Mononuclear cell (primary cell): ENCODE results near the gene MCM3. TPM values are rescaled to one million over a fixed set of nuclear protein-coding genes. Genes with fewer than 3 reads are reported as not detected.

ENCODE experiments used
- H3K27me3 ChIP-seq: 2 replicates; pipeline ENCODE4 v1.6.0; 2011; ENCODE audit warnings: low read length, control low read depth; ENCODE audit not compliant: insufficient read depth
- H3K4me1 ChIP-seq: 2 replicates; pipeline ENCODE4 v1.5.1; 2011; ENCODE audit warnings: mild to moderate bottlenecking, low read length, control low read depth; ENCODE audit not compliant: insufficient read depth
- H3K4me3 ChIP-seq: 2 replicates; pipeline ENCODE4 v1.5.1; 2011; ENCODE audit warnings: mild to moderate bottlenecking, low read length, moderate library complexity
- H3K9me3 ChIP-seq: 2 replicates; pipeline ENCODE4 v1.5.1; 2011; ENCODE audit warnings: low read depth, mild to moderate bottlenecking, control low read depth, low read length
- total RNA-seq: library from RNA; depleted of rRNA; stranded (reverse); fragments of >200 nt; gene quantifications from one replicate; pipeline ENCODE4 v1.2.3, GENCODE V29; 2012

Gene MCM3
- total RNA-seq = 9.1 TPM

DNA sequence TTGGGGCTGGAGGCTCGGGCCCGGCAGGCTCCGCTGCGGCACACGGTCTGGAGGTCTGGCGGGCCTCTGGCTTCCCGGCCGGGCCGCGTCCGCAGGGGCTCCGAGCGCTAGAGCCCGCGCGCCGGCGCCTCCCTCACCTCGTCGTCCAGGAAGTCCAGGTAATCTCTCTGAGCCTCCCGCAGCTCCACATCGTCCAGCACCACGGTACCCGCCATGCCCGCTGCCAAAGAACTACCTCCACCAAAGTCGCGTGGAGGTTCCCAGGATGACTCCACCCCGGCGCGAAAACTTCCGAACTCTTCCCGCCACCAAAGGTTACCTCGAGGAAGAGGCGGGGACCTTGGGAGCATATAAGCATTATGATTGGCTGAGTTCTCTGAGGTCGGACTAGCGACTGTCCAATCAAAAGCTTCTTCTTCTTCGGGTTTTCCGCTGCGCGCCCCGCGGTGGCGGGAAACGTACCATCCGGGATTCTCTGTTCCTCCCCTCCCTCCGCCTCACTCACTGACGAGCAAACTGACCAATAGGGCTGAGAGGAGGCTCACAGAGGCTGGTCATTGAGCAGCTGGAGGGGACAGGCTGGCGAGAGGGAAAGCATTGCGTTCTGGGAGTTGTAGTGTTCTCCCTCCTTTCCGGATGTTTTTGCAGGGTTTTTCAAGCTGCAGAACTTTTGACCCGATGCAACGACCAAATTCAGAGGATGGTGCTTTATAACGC, at the start of gene MCM3:
Gene MCM3, minus strand, starts transcription at position 283 of the 717 bp plus-strand sequence. Its CDS starts 68 bp downstream, at position 215.
- Histone ChIP-seq H3K27me3 (no peaks in the 10 kb centered on the region), H3K9me3 (no peaks in the 10 kb centered on the region), H3K4me3 (peak within 1 kb of the TSS; percentile 79), H3K4me1 (peaks cover 23% of the 10 kb centered on the region)

DNA sequence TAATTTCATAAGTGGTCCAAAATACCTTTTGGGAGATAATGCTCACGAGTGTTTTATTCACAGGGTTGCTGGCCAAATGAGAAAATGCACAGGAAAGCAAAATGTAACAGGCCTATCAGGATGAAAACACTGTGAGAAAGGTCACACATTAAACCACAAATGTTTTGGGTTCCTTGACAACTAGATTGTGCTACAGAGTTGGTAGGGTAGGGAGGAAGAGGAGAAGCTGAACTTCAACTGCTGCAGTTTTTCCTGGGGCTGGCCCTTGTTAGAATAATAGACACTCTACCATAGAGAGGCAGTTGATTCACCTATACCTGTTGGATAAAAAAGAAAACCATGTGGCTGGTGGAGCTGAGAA, 49.3 kb upstream of the MCM3 start:
- Histone ChIP-seq H3K9me3 (no peaks in the 10 kb centered on the region), H3K4me3 (no peak overlapping the region), H3K4me1 (peaks cover 35% of the 10 kb centered on the region), H3K27me3 (no peaks in the 10 kb centered on the region)

DNA sequence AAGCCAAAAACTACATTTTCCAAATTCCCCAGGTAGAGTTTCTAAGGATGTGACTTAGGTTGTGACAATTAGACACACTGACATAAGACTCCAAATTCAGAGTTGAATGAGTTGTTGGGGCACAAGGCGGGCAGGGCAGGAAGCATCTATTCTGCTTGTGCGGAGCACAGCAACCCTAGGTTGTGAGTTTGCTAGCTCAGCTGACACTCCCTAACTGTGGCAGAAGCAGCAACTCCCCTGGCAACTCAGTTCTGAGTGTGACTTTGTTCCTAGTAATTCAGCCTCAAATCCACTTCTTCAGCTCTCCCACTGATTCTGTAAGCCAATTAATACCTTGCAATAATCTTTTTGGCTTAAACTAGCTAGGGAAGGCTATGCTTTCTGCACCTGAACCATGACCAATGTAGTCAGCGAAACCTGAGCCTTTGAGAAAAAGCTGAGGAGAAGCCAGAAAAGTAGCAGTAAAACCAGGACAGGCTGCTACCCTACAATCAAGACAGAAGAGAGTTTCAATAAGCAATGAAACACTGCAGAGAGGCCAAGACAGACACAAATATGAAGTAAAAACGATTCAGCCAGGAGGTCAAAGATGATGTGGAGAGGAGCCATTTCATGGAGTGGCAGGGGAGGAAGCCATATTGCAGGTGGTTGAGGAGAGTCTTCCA, 47.4 kb upstream of the MCM3 start:
- H3K4me3 ChIP-seq = no peak overlapping the region
- H3K9me3 ChIP-seq = no peaks in the 10 kb centered on the region
- H3K4me1 ChIP-seq = peaks cover 35% of the 10 kb centered on the region
- H3K27me3 ChIP-seq = no peaks in the 10 kb centered on the region

DNA sequence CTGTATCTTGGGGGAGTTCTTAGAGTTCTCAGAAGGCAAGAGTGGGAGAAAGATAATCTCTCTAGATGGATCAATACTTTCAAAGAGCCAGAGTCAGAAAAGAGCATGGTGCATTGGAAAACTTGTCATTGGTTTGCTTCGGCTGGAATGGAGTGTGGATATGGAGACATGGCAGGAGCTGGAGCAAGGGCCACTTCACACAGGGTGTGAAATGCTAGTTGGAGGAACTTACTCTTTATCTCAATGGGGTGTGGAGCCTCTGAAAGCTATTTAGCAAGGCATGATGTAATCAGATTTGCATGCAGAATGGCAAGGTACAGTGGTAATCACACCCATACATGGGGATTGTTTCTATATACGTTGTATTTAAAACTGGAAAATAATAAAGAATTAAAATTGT, 45.9 kb upstream of the MCM3 start:
- no peaks in the 10 kb centered on the region for H3K27me3 ChIP-seq
- H3K4me3 ChIP-seq = no peak overlapping the region
- no peaks in the 10 kb centered on the region for H3K9me3 ChIP-seq
- H3K4me1 ChIP-seq = peaks cover 32% of the 10 kb centered on the region

DNA sequence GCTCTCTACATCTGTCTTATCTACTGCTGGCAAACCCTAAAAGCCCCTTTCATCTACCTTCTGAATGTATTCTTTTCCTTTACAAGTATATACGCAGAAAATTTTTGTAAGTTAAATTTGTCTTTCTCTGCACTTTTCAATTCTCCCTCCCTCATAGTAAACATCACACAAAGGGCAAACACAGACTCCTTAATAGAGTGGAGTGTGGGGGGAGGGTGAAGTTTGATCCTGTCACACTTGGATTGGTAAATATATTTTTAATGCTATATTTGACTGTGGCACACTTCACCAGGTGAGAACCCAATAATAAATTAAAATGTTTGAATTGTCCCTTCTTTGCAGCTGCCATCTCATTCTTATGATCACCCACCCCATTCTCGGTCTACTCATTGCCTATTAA, 44.2 kb upstream of the MCM3 start:
- peaks cover 18% of the 10 kb centered on the region for H3K4me1 ChIP-seq
- no peaks in the 10 kb centered on the region for H3K27me3 ChIP-seq
- H3K4me3 ChIP-seq = no peak overlapping the region
- H3K9me3 ChIP-seq = no peaks in the 10 kb centered on the region

DNA sequence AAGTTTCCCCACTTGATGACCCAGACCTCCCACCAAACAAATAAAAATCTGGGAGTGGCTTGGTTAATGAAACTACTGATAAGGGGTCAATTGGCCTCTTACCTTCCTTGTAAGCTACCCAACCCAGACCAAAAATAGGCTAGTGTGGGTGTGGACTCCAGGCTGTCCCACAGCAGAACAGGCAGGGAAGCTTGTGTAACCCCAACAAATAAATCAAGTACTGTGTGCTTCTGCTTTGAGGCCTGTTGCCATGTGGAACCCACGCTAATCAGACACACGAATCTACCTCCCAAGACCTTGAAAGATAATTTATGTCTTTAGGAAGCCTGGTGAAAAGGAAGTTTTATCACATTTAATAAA, 43.7 kb upstream of the MCM3 start:
- peaks cover 14% of the 10 kb centered on the region for H3K4me1 ChIP-seq
- no peaks in the 10 kb centered on the region for H3K9me3 ChIP-seq
- H3K4me3 ChIP-seq = no peak overlapping the region
- H3K27me3 ChIP-seq = no peaks in the 10 kb centered on the region

DNA sequence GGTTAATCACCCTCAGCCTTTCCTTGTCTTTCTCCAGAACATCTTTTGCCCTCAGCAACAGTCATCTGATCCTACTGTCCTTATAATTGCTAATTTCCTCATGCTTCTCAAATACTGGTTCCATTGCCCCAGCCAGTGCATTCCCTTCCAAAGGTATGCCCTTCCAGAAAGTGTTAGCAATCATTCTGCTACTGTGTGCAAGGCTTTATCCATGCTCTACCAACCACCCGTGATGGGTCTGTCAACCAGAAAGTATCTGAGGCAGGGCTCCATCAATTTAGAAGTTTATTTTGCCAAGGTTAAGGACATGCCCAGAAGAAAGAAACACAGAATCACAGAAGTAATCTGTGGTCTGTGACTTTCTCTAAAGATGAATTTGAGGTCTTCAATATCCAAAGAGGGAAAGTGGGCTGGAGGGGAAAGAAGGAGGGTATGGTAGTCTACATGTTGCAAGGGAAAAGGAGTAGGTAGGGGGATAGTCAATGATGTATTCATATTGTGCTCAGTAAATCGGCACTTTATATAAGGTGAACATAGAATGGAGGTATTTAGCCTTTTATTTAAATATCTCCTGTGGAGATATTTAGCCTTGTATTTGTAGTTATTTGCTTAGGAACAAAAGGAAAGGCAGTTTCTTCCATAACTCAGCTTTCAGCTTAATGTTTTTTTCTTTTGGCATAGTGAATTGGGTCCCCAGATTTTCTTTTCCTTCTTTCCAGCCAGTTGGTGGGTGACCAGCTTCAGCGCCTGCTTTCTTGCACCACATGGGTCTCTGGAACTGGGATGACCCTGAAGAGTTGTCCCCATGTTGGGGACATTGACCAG, 42.2 kb upstream of the MCM3 start:
- no peaks in the 10 kb centered on the region for H3K27me3 ChIP-seq
- H3K9me3 ChIP-seq = no peaks in the 10 kb centered on the region
- peaks cover 7% of the 10 kb centered on the region for H3K4me1 ChIP-seq
- no peak overlapping the region for H3K4me3 ChIP-seq

DNA sequence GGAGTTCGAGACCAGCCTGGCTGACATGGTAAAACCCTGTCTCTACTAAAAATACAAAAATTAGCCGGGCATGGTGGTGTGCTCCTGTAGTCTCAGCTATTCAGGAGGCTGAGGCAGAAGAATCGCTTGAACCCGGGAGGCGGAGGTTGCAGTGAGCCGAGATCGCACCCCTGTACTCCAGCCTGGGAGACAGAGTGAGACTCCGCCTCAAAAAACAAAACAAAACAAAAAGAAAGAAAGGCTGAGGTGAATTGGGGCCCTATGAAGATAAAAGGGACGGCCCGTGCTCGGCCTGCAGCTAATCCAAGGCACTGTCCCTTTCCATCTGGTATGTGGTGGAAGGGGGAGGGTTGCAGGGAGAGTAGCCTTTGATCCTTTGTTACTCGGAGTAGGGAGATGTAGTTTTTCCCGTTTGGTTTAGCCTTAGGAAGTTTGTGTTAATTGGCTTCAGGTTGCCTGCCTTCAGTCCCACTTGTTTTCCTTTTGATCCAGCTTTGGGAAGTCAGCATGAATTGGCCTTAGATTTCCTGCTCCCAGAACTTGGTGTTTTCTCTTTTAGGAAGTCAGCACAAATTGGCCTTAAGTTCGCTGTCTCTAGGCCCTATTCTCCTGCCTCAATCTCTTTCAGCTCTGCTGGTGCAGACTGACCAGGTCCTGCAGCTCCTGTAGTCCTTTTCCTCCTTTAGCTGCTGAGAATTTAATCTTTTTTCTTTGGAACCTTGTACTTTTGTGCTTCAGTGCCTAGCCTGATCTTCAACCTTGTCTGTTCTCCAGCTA, 41.3 kb upstream of the MCM3 start:
- no peaks in the 10 kb centered on the region for H3K27me3 ChIP-seq
- H3K4me3 ChIP-seq = no peak overlapping the region
- peaks cover 7% of the 10 kb centered on the region for H3K4me1 ChIP-seq
- H3K9me3 ChIP-seq = no peaks in the 10 kb centered on the region

DNA sequence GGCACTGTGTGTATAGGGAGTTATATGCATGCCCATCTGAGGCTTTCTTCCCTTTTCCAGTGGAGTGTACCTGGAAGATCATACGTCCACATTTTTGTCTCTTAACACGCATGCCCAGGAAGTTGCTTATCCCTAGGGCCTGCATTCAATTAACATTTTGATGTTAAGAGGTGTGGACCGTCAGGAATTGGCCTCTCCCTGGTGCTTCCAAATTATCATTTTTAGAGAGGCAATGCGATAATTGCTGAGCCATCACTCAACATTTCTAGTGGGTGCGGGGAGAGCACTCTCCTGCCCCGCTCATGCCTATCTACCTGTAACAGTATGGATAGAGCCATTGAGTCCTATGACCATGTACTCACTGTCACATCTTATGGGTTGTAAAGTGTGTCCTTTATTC, 39.6 kb upstream of the MCM3 start:
- Histone ChIP-seq H3K9me3 (no peaks in the 10 kb centered on the region), H3K4me3 (no peak overlapping the region), H3K4me1 (peaks cover 1% of the 10 kb centered on the region), H3K27me3 (no peaks in the 10 kb centered on the region)

DNA sequence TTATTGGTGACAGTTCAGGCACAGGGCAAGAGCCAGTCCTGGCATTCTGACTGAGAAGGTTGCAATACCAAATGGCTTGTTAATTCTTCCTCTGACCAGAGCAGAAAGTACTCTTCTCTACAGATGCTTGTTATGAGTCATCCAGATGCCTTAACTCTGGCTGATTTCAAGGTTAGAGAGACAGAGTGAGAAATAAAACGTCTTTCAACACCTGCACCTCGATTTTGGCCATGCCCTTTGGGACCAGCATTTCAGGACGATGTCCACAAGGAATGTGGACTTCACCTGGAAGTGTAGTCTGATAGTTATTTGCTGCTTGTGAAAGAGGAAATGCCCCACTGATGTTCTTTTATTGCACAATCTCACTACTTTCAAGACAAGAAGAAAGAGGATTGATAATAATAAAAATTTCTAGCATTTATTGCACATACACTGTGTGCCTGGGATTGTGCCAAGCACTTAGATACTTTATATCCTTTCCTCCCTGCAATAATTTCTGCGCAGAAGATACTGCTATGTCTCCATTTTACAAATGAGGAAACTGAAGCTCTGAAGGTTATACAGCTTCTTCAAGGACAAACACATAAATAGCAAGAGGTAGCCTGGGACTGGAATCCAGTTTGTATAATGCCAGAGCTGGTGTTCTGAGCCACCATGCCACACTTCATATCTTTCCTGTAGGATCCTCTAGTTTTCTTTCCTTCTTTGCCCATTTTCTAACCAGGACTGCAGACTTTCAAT, 33.5 kb upstream of the MCM3 start:
- Histone ChIP-seq H3K4me3 (no peak overlapping the region), H3K27me3 (no peaks in the 10 kb centered on the region), H3K9me3 (no peaks in the 10 kb centered on the region), H3K4me1 (peaks cover 26% of the 10 kb centered on the region)

DNA sequence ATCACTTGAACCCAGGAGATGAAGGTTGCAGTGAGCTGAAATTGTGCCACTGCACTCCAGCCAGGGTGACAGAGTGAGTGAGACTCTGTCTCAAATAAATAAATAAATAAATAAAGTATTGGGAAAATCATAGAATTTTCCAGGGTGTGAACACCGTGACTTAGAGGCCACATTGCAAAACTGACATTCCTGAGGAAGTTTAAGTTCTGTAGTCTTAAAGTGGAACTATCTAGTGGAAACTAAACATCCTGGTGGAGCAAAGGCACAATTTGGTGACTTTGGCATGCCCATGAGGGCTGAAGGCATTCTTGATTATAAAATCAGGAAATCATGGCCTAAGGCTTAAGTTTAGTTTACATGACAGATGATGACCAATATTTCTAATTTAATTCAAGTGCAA, 32.7 kb upstream of the MCM3 start:
- H3K4me3 ChIP-seq = no peak overlapping the region

DNA sequence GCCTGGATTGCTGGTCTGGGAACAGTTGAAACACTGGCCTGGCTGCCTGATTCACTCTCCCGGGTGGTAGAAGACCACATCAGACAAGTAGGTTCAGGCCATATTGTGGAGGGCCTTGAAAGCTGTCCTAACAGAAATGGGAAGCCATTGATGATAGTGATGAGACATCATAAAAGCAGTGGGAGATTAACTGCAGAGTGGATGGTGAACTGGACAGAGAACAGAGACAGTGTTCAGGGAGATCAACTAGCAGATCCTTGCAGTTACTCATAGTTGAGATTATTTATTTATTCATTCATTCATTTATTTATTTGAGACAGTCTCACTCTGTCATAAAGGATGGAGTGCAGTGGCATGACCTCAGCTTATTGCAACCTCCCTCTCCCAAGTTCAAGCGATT, 30.2 kb upstream of the MCM3 start:
- H3K4me1 ChIP-seq = peaks cover 35% of the 10 kb centered on the region
- H3K4me3 ChIP-seq = no peak overlapping the region
- no peaks in the 10 kb centered on the region for H3K9me3 ChIP-seq
- H3K27me3 ChIP-seq = no peaks in the 10 kb centered on the region

More for the DNA sequence above, 32.7 kb upstream of the MCM3 start:
- peaks cover 26% of the 10 kb centered on the region for H3K4me1 ChIP-seq
- H3K27me3 ChIP-seq = no peaks in the 10 kb centered on the region
- no peaks in the 10 kb centered on the region for H3K9me3 ChIP-seq

DNA sequence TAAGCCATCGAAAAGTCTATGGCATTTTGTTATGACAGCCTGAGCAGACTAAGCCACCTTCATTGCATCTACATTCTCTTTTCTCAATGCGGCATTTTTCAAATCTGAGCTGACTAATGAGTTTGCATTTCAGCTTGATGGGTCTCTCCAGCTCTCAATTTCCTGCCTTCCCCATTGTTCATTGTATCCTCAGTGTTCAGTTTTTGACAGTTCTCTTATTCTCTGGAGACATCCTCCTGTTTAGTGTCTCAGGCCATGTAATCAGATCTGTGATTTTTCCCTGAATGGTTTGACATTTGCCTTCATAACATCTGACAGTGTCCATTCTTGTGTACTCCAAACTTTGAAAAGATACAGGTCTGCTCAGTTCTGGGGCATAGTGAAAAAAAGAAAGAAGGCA, 27.9 kb upstream of the MCM3 start:
- Histone ChIP-seq H3K27me3 (no peaks in the 10 kb centered on the region), H3K4me1 (peaks cover 35% of the 10 kb centered on the region), H3K9me3 (no peaks in the 10 kb centered on the region), H3K4me3 (no peak overlapping the region)

DNA sequence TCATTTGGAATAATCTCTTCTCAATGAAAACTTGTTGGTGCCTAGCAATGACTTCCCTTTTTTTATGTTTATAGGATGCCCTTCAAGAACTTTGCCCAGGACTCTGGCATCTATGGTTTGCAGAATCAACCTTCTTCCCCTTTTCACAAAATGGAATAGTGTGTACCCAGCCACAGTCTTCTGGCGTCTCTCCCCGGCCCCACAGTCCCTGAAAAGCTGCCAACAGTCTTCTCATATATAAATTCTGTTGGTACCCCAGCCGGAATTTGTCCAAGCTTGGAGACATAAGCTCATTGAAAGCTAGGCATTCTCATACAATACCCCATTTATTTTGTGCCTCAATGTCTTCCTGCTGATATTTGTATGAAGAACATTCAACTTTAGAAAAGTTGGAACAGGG, 26.4 kb upstream of the MCM3 start:
- Histone ChIP-seq H3K27me3 (no peaks in the 10 kb centered on the region), H3K4me1 (peaks cover 43% of the 10 kb centered on the region), H3K9me3 (no peaks in the 10 kb centered on the region), H3K4me3 (no peak overlapping the region)
